K562 (cell line): Measurements from ENCODE around the gene MSGN1. TPM values are rescaled to one million over a fixed set of nuclear protein-coding genes. Genes with fewer than 3 reads are reported as not detected.

Experiments used
- ATAC-seq: fragments of 200-7000 bp; cut with Tn5 transposase; 3 replicates; pipeline ENCODE4 v1.9.1; 2020; ENCODE audit warnings: moderate library complexity
- BruUV-seq: library from RNA; stranded (reverse); fragments of 400-500 nt; replicated peaks from 2 replicates; lab custom pipeline; 2021; lab: Mats Ljungman, UMichigan
- CTCF ChIA-PET: fragments of 300-600 bp; formaldehyde crosslinking; extraction: SDS; loops from one replicate; lab custom pipeline; 2021; ENCODE audit warnings: low intra/inter-chr PET ratio; lab: Yijun Ruan, JAX
- POLR2A ChIA-PET: fragments of 300-600, 350-650 bp; sonication (Branson Sonifier 250); formaldehyde crosslinking; extraction: SDS; loops from one replicate; lab custom pipeline; 2021; ENCODE audit warnings: antibody characterized with exemption, inconsistent platforms; lab: Yijun Ruan, JAX
- DNase-seq, 4 experiments: peaks; one replicate each; pipeline versions ENCODE4 v3.0.0 to v3.0.0-alpha.2; 2011 to 2018; ENCODE audit warnings: low spot score in 3 of 4, mixed read lengths in 3 of 4; ENCODE audit errors: extremely low read depth in 1 of 4
- FAIRE-seq: peaks from 2 replicates; lab custom pipeline; 2011; peaks lifted over from hg19 to GRCh38; lab: Jason Lieb, UNC
- H2AFZ ChIP-seq: 2 replicates; pipeline ENCODE4 v1.6.0; 2011; ENCODE audit warnings: low read depth, low read length, control low read depth, inconsistent platforms
- H3K27ac ChIP-seq: fragments of 200-600 bp; 3 replicates; pipeline ENCODE4 v1.8.0; 2011; ENCODE audit warnings: low read depth, mild to moderate bottlenecking, control low read depth, inconsistent platforms, low read length, moderate library complexity, mixed read lengths; ENCODE audit errors: extremely low read depth
- H3K27me3 ChIP-seq, 2 experiments: fragments of 300-600 bp in 1 of 2; 2 replicates in 1 of 2; 3 replicates in 1 of 2; pipeline versions ENCODE4 v1.6.0 to v1.8.0; 2011; ENCODE audit warnings: inconsistent platforms in 2 of 2, low read length in 2 of 2, mild to moderate bottlenecking in 1 of 2, mixed read lengths in 1 of 2, moderate library complexity in 1 of 2; ENCODE audit not compliant: control insufficient read depth in 2 of 2, insufficient read depth in 2 of 2
- H3K36me3 ChIP-seq: fragments of 300-600 bp; 3 replicates; pipeline ENCODE4 v1.8.0; 2011; ENCODE audit warnings: mild to moderate bottlenecking, low read length, inconsistent platforms; ENCODE audit not compliant: control insufficient read depth, insufficient read depth
- H3K4me1 ChIP-seq, 2 experiments: fragments of 200-600 bp in 1 of 2; replicated peaks in 1 of 2; 2 replicates in 1 of 2; 3 replicates in 1 of 2; pipeline versions ENCODE4 v1.5.1 to v1.8.0; 2011; ENCODE audit warnings: inconsistent platforms in 2 of 2, low read length in 2 of 2, mild to moderate bottlenecking in 1 of 2, mixed read lengths in 1 of 2, moderate library complexity in 1 of 2; ENCODE audit not compliant: control insufficient read depth in 2 of 2, insufficient read depth in 2 of 2
- H3K4me2 ChIP-seq: 2 replicates; pipeline ENCODE4 v1.6.1; 2011; ENCODE audit warnings: low read length, control low read depth, inconsistent platforms, mixed read lengths; ENCODE audit not compliant: insufficient read depth
- H3K4me3 ChIP-seq: fragments of 200-600 bp; sonication (generic), shearing (Covaris generic); 2 replicates; pipeline ENCODE4 v1.5.1; 2016; ENCODE audit warnings: control low read depth, inconsistent platforms
- H3K79me2 ChIP-seq: fragments of 200-600 bp; 3 replicates; pipeline ENCODE4 v1.8.0; 2011; ENCODE audit warnings: low read length, inconsistent platforms; ENCODE audit not compliant: control insufficient read depth, insufficient read depth
- H3K9ac ChIP-seq, 2 experiments: 2 replicates each; pipeline versions ENCODE4 v1.6.0 to v1.6.1; 2011; ENCODE audit warnings: low read depth in 2 of 2, low read length in 2 of 2, control low read depth in 1 of 2, inconsistent platforms in 1 of 2, mild to moderate bottlenecking in 1 of 2, mixed read lengths in 1 of 2; ENCODE audit not compliant: insufficient read depth in 1 of 2
- H3K9me1 ChIP-seq: one replicate; pipeline ENCODE4 v1.6.0; 2011; ENCODE audit warnings: inconsistent platforms, mild to moderate bottlenecking, low read length, moderate library complexity; ENCODE audit not compliant: control insufficient read depth, insufficient read depth
- H3K9me3 ChIP-seq: replicated peaks from 2 replicates; pipeline ENCODE4 v1.5.1; 2011; ENCODE audit warnings: low read depth, low read length, inconsistent platforms; ENCODE audit not compliant: control insufficient read depth, insufficient read depth
- H4K20me1 ChIP-seq: replicated peaks from 2 replicates; pipeline ENCODE4 v1.6.1; 2011; ENCODE audit warnings: low read length, inconsistent platforms, mixed read lengths; ENCODE audit not compliant: control insufficient read depth, insufficient read depth
- PHB ChIP-seq: fragments of 250-450 bp; sonication (Bioruptor Pico); IDR thresholded peaks from 2 replicates; pipeline ENCODE4 v1.5.0; 2021
- SAFB ChIP-seq: fragments of 200-400 bp; formaldehyde crosslinking; IDR thresholded peaks from 2 replicates; pipeline ENCODE4 v1.6.1; 2017; ENCODE audit warnings: low read depth, low read length, borderline replicate concordance
- SPI1 ChIP-seq: IDR thresholded peaks from 2 replicates; pipeline ENCODE4 v1.6.1; 2011; ENCODE audit warnings: low read depth, low read length, control low read depth, borderline replicate concordance
- SRF ChIP-seq, 2 experiments: fragments of 250-450, 450-650 bp in 1 of 2; sonication (Bioruptor Pico) in 1 of 2; sonication (generic) in 1 of 2; formaldehyde crosslinking; IDR thresholded peaks; 2 replicates each; pipeline versions ENCODE4 v1.5.0 to v1.5.1; 2020 to 2022; ENCODE audit warnings: mild to moderate bottlenecking in 1 of 2, missing genetic modification reagents in 1 of 2
- ZNF583 ChIP-seq: fragments of 250-450 bp; sonication (Bioruptor Pico); IDR thresholded peaks from 2 replicates; pipeline ENCODE4 v1.4.0; 2020
- WGBS: fragments of 100-300 bp; shearing (Covaris generic); methylation state at CpG from one replicate; pipeline ENCODE4 v1.1.6; 2016; ENCODE audit warnings: low coverage, mixed read lengths; ENCODE audit not compliant: insufficient coverage; ENCODE audit errors: missing lambda C conversion rate; 5-methylcytosine and 5-hydroxymethylcytosine counted together
- in situ Hi-C: fragments of 300-500 bp; cut with MboI; formaldehyde crosslinking; loops from 4 replicates; pipeline ENCODE4 v1.15.0; 2018; ENCODE audit warnings: inconsistent platforms, mixed read lengths
- intact Hi-C: fragments of 100-400 bp; cut with micrococcal nuclease; formaldehyde crosslinking; loops from 2 replicates; pipeline ENCODE4 v1.14.2; 2022
- polyA plus RNA-seq, 8 experiments: library from polyadenylated mRNA; depleted of rRNA in 4 of 8; stranded (reverse) in 5 of 8; unstranded in 3 of 8; fragments of >200 nt; fragmentation: Nextera tagmentation in 2 of 8; fragmentation: Illumina TruSeq in 1 of 8; extraction: Ambion mirVana in 2 of 8; extraction: Trizol in 1 of 8; gene quantifications; 2 replicates each; pipeline versions ENCODE4 v1.2.1 to v1.2.3, GENCODE V29; 2011 to 2014; ENCODE audit warnings: inconsistent platforms in 1 of 8, missing spikeins in 1 of 8
- total RNA-seq, 7 experiments: library from RNA; depleted of rRNA in 6 of 7; stranded (reverse); fragments of >200 nt in 6 of 7; fragmentation: Illumina TruSeq in 2 of 7; extraction: Trizol in 2 of 7; gene quantifications; 2 replicates each; pipeline versions ENCODE4 v1.2.1 to v1.2.3, GENCODE V29; 2011 to 2021; ENCODE audit warnings: low replicate concordance in 1 of 7

Gene MSGN1
- total and polyA plus RNA-seq, 9 of the 15 experiments (the other 6 are each of a cell fraction or from before 2014, with no cell fraction given), result not detected

DNA sequence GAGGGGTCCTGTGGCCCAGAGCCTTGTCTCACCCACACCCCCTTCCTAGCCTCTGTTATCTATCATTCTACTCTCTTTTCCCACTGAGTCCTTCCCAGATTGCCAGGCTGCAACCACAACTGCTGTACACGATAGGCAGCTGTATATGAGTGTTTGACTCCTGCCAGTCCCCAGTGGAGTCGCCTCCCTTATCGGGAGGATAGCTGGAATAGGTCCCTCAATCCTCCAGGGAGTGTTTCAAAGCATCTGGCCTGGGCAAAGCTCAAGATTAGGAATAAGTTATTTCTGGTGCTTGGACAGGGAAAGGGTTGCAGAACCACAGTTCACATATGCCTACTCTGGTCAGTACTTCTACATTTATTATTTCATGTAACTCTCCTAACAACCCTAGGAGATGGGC lies 4.8 kb downstream of the MSGN1 start:
- Histone ChIP-seq H3K4me2 (no peak overlapping the region), H3K9me3 (no peaks in the 10 kb centered on the region), H3K27ac (no peak overlapping the region), H3K9me1 (no peaks in the 10 kb centered on the region), H2AFZ (no peak overlapping the region), H3K79me2 (no peaks in the 10 kb centered on the region), H3K4me3 (no peak overlapping the region), H3K36me3 (no peaks in the 10 kb centered on the region), H3K4me1 (no peaks in the 10 kb centered on the region), H4K20me1 (no peaks in the 10 kb centered on the region)
- 6% methylated on average over 3 of the region's 3 CpGs for WGBS
- no peak for FAIRE-seq
- no peak for DNase-seq
- no peak for ATAC-seq
- intact Hi-C loops, result no loop called here
- no peak for TF ChIP-seq SRF (CRISPR knock-in tag; IDR thresholded peaks at IDR 0.05)
- TF ChIP-seq SAFB, result no peak
- no peak for TF ChIP-seq ZNF583 (CRISPR knock-in tag)
- TF ChIP-seq, all 486 proteins: peak for 0
- in situ Hi-C loops, result no loop called here
- ChIA-PET CTCF (no interaction called here), POLR2A (interaction anchor here (0.7 to 1.6 kb wide), 5 partner anchors 9 to 71 kb away, joined by 3 to 4 read pairs (median 3); partner anchors contain the start of gene GEN1)
- BruUV-seq, result no TSS peak
- Histone ChIP-seq H3K27me3 (peaks cover 8 to 15% of the 10 kb centered on the region in 2 experiments; a peak in 3 of 5 replicates), H3K9ac (no peak overlapping the region)

DNA sequence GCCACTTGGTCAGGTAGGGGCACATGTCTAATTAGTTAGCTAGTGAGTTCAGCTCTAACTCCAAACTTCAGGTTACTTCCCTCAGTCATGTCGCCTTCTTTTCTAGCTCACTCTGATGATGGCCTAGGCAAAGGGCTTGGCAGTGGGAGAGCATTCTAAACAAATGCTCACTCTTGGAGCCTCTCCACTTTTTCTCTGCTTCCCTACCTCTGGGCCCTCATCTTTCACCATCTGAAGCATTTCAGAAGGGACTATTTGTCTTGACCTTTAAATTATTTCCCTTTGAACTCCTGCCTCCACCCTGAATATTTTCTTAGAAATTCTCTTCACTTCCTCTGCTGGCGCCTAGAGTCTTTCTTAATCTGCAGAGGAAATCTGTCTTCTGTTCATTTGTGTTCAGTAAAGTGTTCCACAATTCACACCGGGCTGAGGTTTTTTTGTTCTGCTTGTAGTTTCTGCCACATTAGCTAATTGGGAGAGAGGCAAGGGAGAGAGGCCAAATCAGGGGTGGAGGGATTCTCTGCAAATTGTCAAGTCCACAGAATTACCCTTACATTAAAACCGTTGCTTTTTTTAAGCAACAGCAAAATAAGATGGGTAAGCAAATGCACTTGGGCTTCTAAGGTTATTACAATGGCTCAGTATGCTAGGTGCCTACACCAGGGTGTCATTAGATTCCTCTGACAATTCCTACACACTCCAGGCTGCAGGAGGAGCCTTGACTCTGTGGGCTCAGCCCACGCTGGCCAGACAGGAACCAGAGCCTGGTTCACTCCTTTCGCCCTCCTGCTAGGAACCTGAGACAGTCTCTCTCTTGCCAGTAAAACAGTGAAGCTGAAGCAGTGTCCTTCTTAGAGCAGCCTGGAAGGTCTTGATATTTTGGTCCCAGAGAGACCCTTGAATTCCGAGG lies 5.5 kb downstream of the MSGN1 start:
- H3K9me3 ChIP-seq, result no peaks in the 10 kb centered on the region
- H3K9ac ChIP-seq, result no peak overlapping the region
- no peaks in the 10 kb centered on the region for H4K20me1 ChIP-seq
- no peak for FAIRE-seq
- H3K36me3 ChIP-seq, result no peaks in the 10 kb centered on the region
- peaks cover 4 to 8% of the 10 kb centered on the region in 2 experiments; a peak in 3 of 5 replicates for H3K27me3 ChIP-seq
- in situ Hi-C loops, result no loop called here
- CTCF ChIA-PET, result no interaction called here
- TF ChIP-seq PHB (CRISPR knock-in tag), result no peak
- peak; percentile 19; the same call in 1 of the 2 replicates for TF ChIP-seq SPI1
- TF ChIP-seq, all 486 proteins: peak for 1
- intact Hi-C loops, result no loop called here
- H3K79me2 ChIP-seq, result no peaks in the 10 kb centered on the region
- no peak overlapping the region for H3K4me2 ChIP-seq
- no peaks in the 10 kb centered on the region for H3K4me1 ChIP-seq
- ATAC-seq (peak; percentile 51; the same call in 2 of the 3 replicates), DNase-seq (no peak)
- no peaks in the 10 kb centered on the region for H3K9me1 ChIP-seq
- POLR2A ChIA-PET, result interaction anchor here (0.8 to 1.6 kb wide), 5 partner anchors 10 to 72 kb away, joined by 3 to 4 read pairs (median 3); partner anchors contain the start of gene GEN1
- no peak overlapping the region for H3K27ac ChIP-seq
- H2AFZ ChIP-seq, result no peak overlapping the region
- no peak overlapping the region for H3K4me3 ChIP-seq
- 0% methylated on average over 7 of the region's 7 CpGs for WGBS
- no TSS peak for BruUV-seq
